Glomerular visceral epithelial cell (primary cell): ENCODE results near the gene LRRTM3.

Source experiments
- DNase-seq: peaks from one replicate; pipeline ENCODE4 v3.0.0-alpha.2; 2016; ENCODE audit errors: extremely low spot score

The LRRTM3 gene

DNA sequence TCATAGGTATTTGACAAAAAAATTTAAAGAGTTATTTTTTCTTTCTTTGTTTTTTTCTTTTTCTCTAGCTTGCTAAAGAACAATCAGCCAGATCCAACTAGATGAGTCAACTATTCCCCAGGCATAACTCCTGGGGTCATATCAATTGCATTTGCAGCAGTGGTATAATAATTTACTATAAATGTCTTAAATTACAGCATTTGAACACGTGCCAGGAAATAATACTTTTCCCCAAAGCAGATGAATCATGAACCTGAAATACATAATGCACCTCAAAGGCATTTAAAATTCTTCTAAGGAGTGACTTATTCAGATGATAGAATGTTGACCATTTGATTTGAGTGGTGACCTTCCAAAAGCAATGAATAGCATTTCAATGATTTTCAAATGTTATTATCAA, 190.1 kb downstream of the LRRTM3 start:
- peak; percentile 84 for DNase-seq

DNA sequence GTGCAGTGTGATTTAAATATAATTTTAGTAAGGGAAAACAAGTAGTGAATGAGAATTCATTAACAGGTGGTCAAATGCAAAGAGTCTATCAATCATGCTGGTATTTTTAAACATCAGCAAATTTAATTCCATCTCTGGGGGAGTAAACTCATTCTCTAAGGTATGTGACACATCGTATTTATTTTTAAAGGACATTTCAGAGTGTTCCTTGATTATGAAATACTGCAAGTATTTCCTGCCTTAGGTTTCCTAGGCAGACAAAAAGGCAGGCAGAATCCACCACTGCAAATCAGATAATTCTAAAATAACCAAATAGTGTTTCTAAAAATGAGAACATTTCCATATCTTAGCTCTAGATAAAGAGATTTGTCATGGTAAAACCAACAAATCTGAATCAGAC, 193.8 kb downstream of the LRRTM3 start:
- no peak for DNase-seq

GRCh38 chr10:67127441-67127840, 201.6 kb downstream of the LRRTM3 start:
- no peak for DNase-seq

DNA sequence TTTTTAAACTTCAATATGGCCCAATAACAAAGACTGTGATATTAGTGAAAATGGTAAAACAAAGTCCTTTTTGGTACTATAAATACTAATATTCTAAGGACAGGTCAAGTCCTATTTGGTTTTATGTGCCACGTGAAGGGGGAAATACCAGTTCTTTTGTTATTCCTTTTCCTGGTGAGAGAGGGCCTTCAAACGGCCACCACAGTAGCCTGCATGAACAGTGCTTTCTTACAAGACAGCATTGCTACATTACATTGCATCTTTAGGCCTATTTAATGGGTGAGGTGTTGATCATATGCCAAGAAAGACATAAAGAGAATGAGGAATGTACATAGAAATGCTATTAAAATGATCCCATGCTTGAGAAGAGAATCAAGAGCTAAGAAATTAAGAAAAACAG, 214.8 kb downstream of the LRRTM3 start:
- no peak for DNase-seq

- no peak for DNase-seq
These were observed 215.5 kb downstream of the LRRTM3 start for GRCh38 chr10:67141300-67141699.

DNA sequence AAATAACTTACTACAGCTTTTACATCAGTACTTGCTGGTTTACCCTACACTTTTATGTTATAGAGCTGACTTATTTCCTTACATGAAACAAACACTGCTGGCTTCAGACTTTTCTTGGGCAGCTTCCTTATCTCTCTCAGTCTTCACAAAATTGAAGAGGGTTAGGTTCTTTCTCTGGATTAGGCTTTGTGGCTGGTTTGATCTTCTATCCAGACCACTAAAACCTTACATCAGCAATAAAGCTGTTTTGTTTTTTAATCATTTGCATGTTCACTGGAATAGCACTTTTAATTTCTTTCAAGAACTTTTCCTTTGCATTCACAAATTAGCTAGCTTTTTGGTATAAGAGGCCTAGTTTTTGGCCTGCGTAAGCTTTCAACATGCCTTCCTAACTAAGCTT, 218.7 kb downstream of the LRRTM3 start:
- no peak for DNase-seq
